GM12878 (cell line): ENCODE results near the gene MPRIP. TPM values are rescaled to one million over a fixed set of nuclear protein-coding genes. Genes with fewer than 3 reads are reported as not detected.

ENCODE experiments used
- ATAC-seq: fragments of 200-7000 bp; cut with Tn5 transposase; 3 replicates; pipeline ENCODE4 v1.9.1; 2020; ENCODE audit warnings: mild to moderate bottlenecking, moderate library complexity
- BruUV-seq: library from RNA; stranded (reverse); fragments of 400-500 nt; replicated peaks from 2 replicates; lab custom pipeline; 2021; lab: Mats Ljungman, UMichigan
- CTCF ChIA-PET: fragments of 300-600 bp; sonication (Branson Sonifier 250); formaldehyde crosslinking; extraction: SDS; loops from one replicate; lab custom pipeline; 2021; ENCODE audit warnings: inconsistent platforms; lab: Yijun Ruan, JAX
- POLR2A ChIA-PET: fragments of 350-600 bp; formaldehyde crosslinking; extraction: SDS; loops from one replicate; lab custom pipeline; 2021; ENCODE audit warnings: inconsistent platforms; lab: Charles Lee
- RAD21 ChIA-PET: fragments of 300-600 bp; sonication (Branson Sonifier 250); formaldehyde crosslinking; loops from one replicate; lab custom pipeline; 2023; ENCODE audit warnings: antibody characterized with exemption; ENCODE audit not compliant: unreplicated experiment; lab: Charles Lee
- SMC1A ChIA-PET: fragments of 300-600 bp; sonication (Branson Sonifier 250); formaldehyde crosslinking; loops from one replicate; lab custom pipeline; 2023; ENCODE audit not compliant: unreplicated experiment, uncharacterized antibody; lab: Charles Lee
- DNase-seq: peaks from one replicate; pipeline ENCODE4 v3.0.0-alpha.2; 2011; ENCODE audit warnings: low read depth, low spot score
- FAIRE-seq: peaks from 3 replicates; lab custom pipeline; 2011; peaks lifted over from hg19 to GRCh38; lab: Jason Lieb, UNC
- H2AFZ ChIP-seq: 2 replicates; pipeline ENCODE4 v1.6.0; 2011; ENCODE audit warnings: low read depth, low read length, control low read depth; ENCODE audit not compliant: control insufficient read depth
- H3K27ac ChIP-seq: 2 replicates; pipeline ENCODE4 v1.5.1; 2011; ENCODE audit warnings: control low read depth; ENCODE audit not compliant: control insufficient read depth, insufficient read depth
- H3K27me3 ChIP-seq, 2 experiments: replicated peaks in 1 of 2; 2 replicates each; pipeline versions ENCODE4 v1.6.0 to v1.6.1; 2011; ENCODE audit warnings: low read length in 1 of 2; ENCODE audit not compliant: control insufficient read depth in 2 of 2, insufficient read depth in 2 of 2
- H3K36me3 ChIP-seq, 2 experiments: 2 replicates each; pipeline ENCODE4 v1.5.1; 2011; ENCODE audit warnings: low read length in 1 of 2; ENCODE audit not compliant: control insufficient read depth in 2 of 2, insufficient read depth in 2 of 2
- H3K4me1 ChIP-seq: 2 replicates; pipeline ENCODE4 v1.6.1; 2011; ENCODE audit warnings: mild to moderate bottlenecking, low read length, moderate library complexity, mixed read lengths; ENCODE audit not compliant: control insufficient read depth, insufficient read depth
- H3K4me2 ChIP-seq: 2 replicates; pipeline ENCODE4 v1.6.0; 2011; ENCODE audit warnings: control low read depth; ENCODE audit not compliant: control insufficient read depth, insufficient read depth
- H3K4me3 ChIP-seq: fragments of 200-600 bp; sonication (generic); 2 replicates; pipeline ENCODE4 v1.5.1; 2016
- H3K79me2 ChIP-seq: 2 replicates; pipeline ENCODE4 v1.6.0; 2011; ENCODE audit warnings: low read length; ENCODE audit not compliant: control insufficient read depth, insufficient read depth
- H3K9ac ChIP-seq: 2 replicates; pipeline ENCODE4 v1.8.0; 2011; ENCODE audit warnings: low read length, control low read depth, mixed read lengths; ENCODE audit not compliant: control insufficient read depth, insufficient read depth
- H3K9me3 ChIP-seq: replicated peaks from 3 replicates; pipeline ENCODE4 v1.5.1; 2011; ENCODE audit warnings: mild to moderate bottlenecking, low read length; ENCODE audit not compliant: control insufficient read depth, insufficient read depth
- H4K20me1 ChIP-seq: 2 replicates; pipeline ENCODE4 v1.6.0; 2011; ENCODE audit not compliant: control insufficient read depth, insufficient read depth
- E4F1 ChIP-seq: fragments of 450-650 bp; IDR thresholded peaks from 2 replicates; pipeline ENCODE4 v1.6.1; 2018; ENCODE audit warnings: borderline replicate concordance, mild to moderate bottlenecking; ENCODE audit not compliant: partially characterized antibody
- EGR1 ChIP-seq, 2 experiments: IDR thresholded peaks; 1 replicate in 1 of 2; 2 replicates in 1 of 2; pipeline ENCODE4 v1.6.1; 2011 to 2012; ENCODE audit warnings: low read depth in 2 of 2, low read length in 2 of 2, borderline replicate concordance in 1 of 2, mild to moderate bottlenecking in 1 of 2, moderate library complexity in 1 of 2
- FOXK2 ChIP-seq: fragments of 450-650 bp; IDR thresholded peaks from 2 replicates; pipeline ENCODE4 v1.6.1; 2017; ENCODE audit warnings: mild to moderate bottlenecking, moderate library complexity
- IRF3 ChIP-seq: fragments of 450-650 bp; IDR thresholded peaks from 2 replicates; pipeline ENCODE4 v1.6.1; 2014; ENCODE audit warnings: mild to moderate bottlenecking
- JUND ChIP-seq: IDR thresholded peaks from 2 replicates; pipeline ENCODE4 v1.6.1; 2012; ENCODE audit warnings: low read depth, mild to moderate bottlenecking, low read length, improper control_type of control experiment, moderate library complexity
- MEF2B ChIP-seq: fragments of 450-650 bp; IDR thresholded peaks from 2 replicates; pipeline ENCODE4 v1.6.1; 2018; ENCODE audit warnings: mild to moderate bottlenecking, moderate library complexity; ENCODE audit not compliant: partially characterized antibody, poor library complexity, severe bottlenecking
- NFIC ChIP-seq: IDR thresholded peaks from 2 replicates; pipeline ENCODE4 v1.6.1; 2012; ENCODE audit warnings: low read depth, mild to moderate bottlenecking, inconsistent platforms, low read length, moderate library complexity
- POLR2AphosphoS2 ChIP-seq: IDR thresholded peaks from 2 replicates; pipeline ENCODE4 v1.6.1; 2011; ENCODE audit warnings: low read depth, mild to moderate bottlenecking, low read length, improper control_type of control experiment, moderate library complexity
- POU2F2 ChIP-seq: IDR thresholded peaks from 3 replicates; pipeline ENCODE4 v1.6.1; 2011; ENCODE audit warnings: low read depth, mild to moderate bottlenecking, low read length, borderline replicate concordance
- RBBP5 ChIP-seq: fragments of 200-600 bp; sonication (generic); conservative IDR thresholded peaks from 2 replicates; pipeline ENCODE4 v1.6.1; 2016
- SMC3 ChIP-seq: IDR thresholded peaks from 2 replicates; pipeline ENCODE4 v1.6.1; 2011; ENCODE audit warnings: low read length, improper control_type of control experiment, borderline replicate concordance
- TARDBP ChIP-seq: IDR thresholded peaks from 2 replicates; pipeline ENCODE4 v1.6.1; 2016; ENCODE audit warnings: borderline replicate concordance
- ZBED1 ChIP-seq: IDR thresholded peaks from 2 replicates; pipeline ENCODE4 v1.6.1; 2016; ENCODE audit warnings: borderline replicate concordance
- WGBS: methylation state at CpG from one replicate; pipeline ENCODE4 v1.1.6; 2016; ENCODE audit warnings: low lambda C conversion rate; ENCODE audit not compliant: insufficient replicate concordance, insufficient coverage; ENCODE audit errors: missing lambda C conversion rate; 5-methylcytosine and 5-hydroxymethylcytosine counted together
- in situ Hi-C: fragments of 300-500 bp; cut with MboI; formaldehyde crosslinking; loops from 9 replicates; pipeline ENCODE4 v1.14.3; 2018; ENCODE audit warnings: mixed read lengths
- intact Hi-C: fragments of 100-400 bp; cut with micrococcal nuclease; formaldehyde crosslinking; loops from one replicate; pipeline ENCODE4 v1.14.2; 2022; ENCODE audit not compliant: unreplicated experiment
- polyA plus RNA-seq, 11 experiments: library from polyadenylated mRNA; depleted of rRNA in 4 of 11; unstranded in 6 of 11; stranded (reverse) in 5 of 11; fragments of >200 nt; fragmentation: Nextera tagmentation in 4 of 11; fragmentation: Illumina TruSeq in 1 of 11; extraction: Ambion mirVana in 4 of 11; extraction: Trizol in 1 of 11; gene quantifications; 1 replicate in 1 of 11; 2 replicates in 10 of 11; pipeline versions ENCODE4 v1.2.1 to v1.2.3, GENCODE V29; 2011 to 2016; ENCODE audit warnings: inconsistent platforms in 2 of 11, missing spikeins in 2 of 11, low read depth in 1 of 11
- total RNA-seq, 4 experiments: library from RNA; depleted of rRNA in 3 of 4; stranded (reverse); fragments of >200 nt in 3 of 4; fragmentation: Illumina TruSeq in 1 of 4; extraction: Trizol in 1 of 4; gene quantifications; 2 replicates each; pipeline versions ENCODE4 v1.2.1 to v1.2.3, GENCODE V29; 2013 to 2021
- TF ChIP-seq, protein P1 (sequence below): IDR thresholded peaks from 2 replicates; pipeline ENCODE4 v1.6.1; 2011; ENCODE audit warnings: mild to moderate bottlenecking, low read depth, low read length, moderate library complexity; ENCODE audit not compliant: insufficient replicate concordance

Gene MPRIP
- total and polyA plus RNA-seq, 10 of the 15 experiments (the other 5 are each of a cell fraction or from before 2014, with no cell fraction given) = 16.5 to 168 (median 71.7) TPM

DNA sequence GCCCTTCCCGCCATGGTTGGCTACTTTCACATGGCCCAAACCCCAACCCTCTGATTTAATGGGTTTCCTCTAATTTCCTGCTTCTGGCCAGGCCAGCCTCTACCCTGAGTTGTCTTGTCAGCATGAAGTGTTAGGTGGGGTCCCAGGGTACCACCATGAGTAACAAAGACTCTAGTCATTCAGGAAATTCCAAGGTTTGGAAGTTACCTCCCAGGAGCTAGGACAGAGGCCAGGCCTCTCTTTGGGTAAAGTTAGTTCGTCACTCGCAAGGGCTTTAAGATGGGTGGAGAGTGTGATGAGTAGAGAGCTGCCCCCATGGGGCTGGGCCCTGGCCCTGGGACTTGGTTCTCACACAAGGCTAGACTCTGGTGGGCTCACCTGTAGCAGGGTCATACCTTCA, 109.3 kb downstream of the MPRIP start:
- 98% methylated on average over 3 of the region's 3 CpGs for WGBS
- Histone ChIP-seq H3K79me2 (no peaks in the 10 kb centered on the region), H3K4me2 (no peak overlapping the region), H3K27ac (peak overlapping the region; percentile 31; the same call in 1 of the 2 replicates), H3K4me3 (no peak overlapping the region), H3K4me1 (peaks cover 14% of the 10 kb centered on the region), H3K27me3 (no peaks in the 10 kb centered on the region), H4K20me1 (no peaks in the 10 kb centered on the region), H3K9ac (no peak overlapping the region), H3K9me3 (no peaks in the 10 kb centered on the region; the same call in 2 of the 3 replicates), H2AFZ (no peak overlapping the region), H3K36me3 (peaks cover 11 to 21% of the 10 kb centered on the region in 2 experiments)
- CTCF ChIA-PET = no interaction called here
- intact Hi-C loops (no loop called here), in situ Hi-C loops (no loop called here)
- SMC1A ChIA-PET = interaction anchor here (1.0 kb wide), 1 partner anchor 13 kb away, joined by 4 read pairs; no protein-coding TSS in a partner anchor
- no peak for FAIRE-seq
- no peak for TF ChIP-seq POU2F2
- TF ChIP-seq ZBED1 = no peak
- no peak for TF ChIP-seq MEF2B
- no peak for TF ChIP-seq POLR2AphosphoS2
- TF ChIP-seq TARDBP = no peak
- no peak for TF ChIP-seq E4F1
- TF ChIP-seq EGR1 (IDR thresholded peaks at IDR 0.05; ENCODE audit: borderline replicate concordance in 1 of 2, low read depth in 2 of 2, low read length in 2 of 2) = no peak
- TF ChIP-seq FOXK2 = no peak
- TF ChIP-seq IRF3 = no peak
- TF ChIP-seq SMC3 = no peak
- no peak for TF ChIP-seq JUND
- no peak for TF ChIP-seq NFIC
- TF ChIP-seq, protein P1, sequence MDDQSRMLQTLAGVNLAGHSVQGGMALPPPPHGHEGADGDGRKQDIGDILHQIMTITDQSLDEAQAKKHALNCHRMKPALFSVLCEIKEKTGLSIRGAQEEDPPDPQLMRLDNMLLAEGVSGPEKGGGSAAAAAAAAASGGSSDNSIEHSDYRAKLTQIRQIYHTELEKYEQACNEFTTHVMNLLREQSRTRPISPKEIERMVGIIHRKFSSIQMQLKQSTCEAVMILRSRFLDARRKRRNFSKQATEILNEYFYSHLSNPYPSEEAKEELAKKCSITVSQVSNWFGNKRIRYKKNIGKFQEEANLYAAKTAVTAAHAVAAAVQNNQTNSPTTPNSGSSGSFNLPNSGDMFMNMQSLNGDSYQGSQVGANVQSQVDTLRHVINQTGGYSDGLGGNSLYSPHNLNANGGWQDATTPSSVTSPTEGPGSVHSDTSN = no peak
- no peak for TF ChIP-seq RBBP5
- BruUV-seq = no TSS peak
- ATAC-seq = no peak
- RAD21 ChIA-PET = no interaction called here
- DNase-seq = no peak
- POLR2A ChIA-PET = no interaction called here
